Measurements from ENCODE around the gene CDK14.
"Not testable (repeated sequence)": the region's sequence is repeated elsewhere in the genome, so short reads cannot be mapped to it uniquely, and the experiment has no call there.

CDK14 gene

DNA sequence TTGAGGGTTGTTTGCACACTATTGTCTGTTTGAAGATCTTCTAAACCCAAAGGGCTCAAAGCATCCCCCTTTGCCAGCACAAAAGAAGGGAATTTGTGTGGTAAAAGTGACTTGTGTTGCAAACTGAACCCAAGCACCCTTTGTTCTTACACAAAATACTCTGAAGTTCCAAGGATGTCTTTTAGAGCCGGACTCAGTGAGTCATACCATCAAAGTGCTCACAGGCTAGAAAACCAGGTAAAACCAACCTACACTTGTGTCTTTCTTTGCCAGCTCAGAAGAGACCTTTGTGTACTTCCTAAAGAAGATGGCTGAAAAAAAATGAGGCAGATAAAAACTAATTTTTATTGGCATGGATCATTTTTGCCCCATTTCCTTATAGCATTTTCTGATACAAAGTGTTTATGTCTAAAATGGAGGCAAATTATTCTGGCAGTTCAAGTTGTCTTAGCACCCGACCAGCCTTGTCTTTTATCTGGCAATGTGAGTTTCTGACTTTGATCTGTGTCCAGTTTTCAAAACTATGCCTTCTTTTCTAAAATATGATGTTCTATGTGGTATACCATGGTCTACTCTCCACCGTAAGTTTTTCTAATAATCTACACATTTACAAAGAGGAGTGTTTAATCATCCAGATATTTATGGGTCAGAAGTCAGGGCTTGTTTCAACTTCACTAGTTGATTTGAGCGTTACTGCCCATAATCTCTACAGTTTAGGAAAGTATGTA, 539.7 kb downstream of the CDK14 start:
- DNase-seq: no peak

DNA sequence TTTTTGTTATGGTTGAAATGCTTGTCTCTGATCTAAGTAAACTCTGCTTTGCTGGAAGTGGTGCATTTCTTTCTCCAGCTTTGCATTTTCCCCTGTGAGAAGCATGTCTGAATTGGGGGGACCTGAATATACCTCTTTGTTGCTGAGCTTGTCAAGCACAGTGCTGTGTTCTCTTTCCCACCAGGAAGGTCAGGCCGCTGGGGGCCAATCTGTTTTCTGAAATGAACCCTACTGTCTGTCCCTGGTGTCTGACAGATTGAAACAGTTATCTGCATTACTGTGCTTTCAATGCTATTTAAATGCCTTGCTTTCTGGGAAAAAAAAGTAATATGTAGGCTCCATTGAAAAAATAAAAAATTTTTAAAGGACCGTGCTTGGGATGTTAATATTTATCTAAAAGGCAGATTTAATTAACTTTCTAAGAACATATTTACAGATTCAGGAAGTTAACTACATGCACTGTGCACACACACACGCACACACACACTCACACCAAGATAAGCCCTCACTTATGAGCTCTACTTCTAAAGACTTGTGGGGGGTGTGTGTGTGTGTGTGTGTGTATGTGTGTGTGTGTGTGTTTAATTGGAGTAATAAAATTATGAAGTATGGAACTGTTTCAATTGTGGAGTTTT, 541.1 kb downstream of the CDK14 start:
- no peak for DNase-seq

DNA sequence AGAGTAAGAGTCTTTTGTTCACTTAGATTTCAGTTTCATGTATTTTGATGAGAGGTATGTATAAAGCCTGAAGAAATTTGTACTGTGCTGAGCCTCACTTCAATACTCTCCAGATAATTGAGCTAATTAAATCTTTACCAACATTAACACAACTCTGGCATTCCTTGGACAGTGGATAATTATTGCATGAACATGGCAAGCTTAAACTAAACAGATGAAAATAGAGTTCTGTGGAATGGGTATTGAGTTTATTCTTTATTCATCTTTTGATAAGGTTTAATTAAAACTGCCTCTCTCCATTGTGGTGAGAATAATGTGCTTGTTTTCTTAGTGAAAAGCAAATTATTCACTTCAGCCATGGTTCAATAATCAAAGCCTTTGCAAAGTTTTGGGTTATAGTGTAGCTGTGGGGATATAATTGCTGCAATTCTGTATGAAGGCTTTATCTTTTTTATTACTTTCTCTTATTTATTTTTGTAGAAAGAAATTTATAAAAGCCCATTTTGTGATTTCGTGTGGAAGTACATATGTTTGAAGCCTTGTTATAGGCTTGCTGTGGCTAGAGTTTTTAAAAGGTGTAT, 541.8 kb downstream of the CDK14 start:
- no peak for DNase-seq

DNA sequence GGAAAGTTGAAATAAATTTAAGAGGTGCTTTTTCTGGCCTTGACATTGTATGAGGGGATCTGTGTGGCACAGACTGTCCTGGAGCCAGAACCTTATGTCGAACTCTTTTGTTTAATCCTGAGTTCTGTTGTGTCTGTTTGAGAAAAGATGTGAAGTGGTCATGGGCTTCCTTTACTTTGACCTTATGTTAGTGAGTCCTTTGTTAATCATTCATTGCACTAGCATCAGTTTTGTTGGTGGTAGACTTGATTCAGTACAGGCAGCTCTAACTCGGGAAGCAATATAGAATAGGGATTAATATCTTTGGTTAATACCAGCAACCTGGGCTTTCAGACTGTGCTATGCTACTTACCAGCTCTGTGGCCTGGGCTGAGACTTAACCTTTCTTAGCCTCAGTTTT, 544.2 kb downstream of the CDK14 start:
- DNase-seq: no peak

GRCh38 chr7:91140982-91141381, 544.9 kb downstream of the CDK14 start:
- DNase-seq: no peak

DNA sequence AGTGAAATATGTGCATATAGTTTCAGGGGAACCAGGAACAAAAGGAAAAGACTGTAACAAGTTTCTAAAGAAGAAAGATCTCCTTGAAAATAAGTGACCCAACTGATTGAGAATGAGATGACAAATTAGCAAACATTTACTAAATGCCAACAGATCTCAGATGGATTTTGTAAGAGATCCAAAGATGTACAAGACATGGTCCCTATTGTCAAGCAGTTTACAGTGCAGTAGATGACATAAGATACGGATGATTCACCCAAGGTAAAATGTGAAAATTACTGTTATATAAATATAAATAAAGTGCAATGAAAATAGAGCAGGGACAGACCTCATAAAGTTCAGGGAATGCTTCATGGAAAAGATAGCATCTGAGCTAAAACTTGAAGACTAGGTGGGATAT, 546.6 kb downstream of the CDK14 start:
- DNase-seq: no peak

DNA sequence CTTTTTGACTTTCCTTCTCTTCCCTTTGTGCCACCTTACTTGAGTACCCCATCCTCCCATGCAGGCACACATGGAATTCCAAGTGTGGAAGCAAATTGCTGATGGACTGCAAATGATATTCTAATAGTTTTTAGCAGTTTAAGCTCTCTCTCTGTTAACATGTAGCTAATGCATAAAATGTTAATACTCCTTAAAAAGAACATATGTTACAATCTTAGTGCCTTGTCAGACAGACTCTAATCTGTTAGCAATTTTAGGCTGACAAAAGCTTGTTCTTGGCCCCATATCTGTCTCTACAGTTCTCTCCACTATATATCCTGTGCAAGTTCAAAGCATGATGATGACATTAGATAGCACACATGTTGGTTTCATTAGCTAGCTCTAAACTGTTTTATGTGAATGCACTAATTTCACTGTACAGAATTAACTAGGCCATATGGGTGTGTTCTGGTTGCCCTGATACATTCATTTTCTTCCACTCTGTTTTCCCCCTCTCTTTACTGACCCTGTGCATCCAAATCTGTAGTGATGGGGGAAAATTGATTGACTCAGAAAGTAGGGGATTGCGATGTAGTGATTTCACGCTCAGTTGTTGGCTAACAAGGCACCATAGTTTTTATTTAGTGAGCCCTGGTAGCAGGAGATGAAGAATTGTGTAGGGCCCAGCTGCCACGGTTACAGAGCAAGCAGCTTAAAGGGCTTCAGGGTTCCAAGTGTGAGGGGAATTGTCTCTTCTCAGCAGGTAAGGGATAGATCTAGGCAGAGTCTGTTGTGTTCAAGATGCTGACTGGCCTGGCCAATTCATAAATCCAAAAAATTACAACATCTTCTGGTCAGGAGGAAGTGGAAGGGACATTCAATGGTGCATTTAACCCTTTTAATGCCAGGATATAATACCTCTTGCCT, 553.5 kb downstream of the CDK14 start:
- no peak for DNase-seq

DNA sequence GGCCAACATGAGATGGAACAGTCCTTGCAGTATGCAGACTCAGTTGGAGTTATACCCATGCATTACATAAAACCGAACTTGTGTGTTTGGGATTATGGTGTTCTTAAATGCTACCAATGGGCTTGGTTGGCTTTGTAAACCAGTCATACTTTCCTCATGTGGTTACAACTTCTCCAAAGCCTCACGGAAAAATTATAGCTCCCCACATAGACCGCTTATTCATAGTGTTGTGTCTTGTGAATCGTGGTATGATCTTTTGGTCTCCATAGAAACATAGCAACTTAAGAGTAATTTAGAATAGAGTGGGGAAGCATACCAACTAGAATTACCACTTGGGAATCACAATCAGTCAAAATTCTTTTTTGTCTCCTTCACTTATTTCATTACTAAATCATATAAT, 555.8 kb downstream of the CDK14 start:
- no peak for DNase-seq

GRCh38 chr7:91156316-91157185, 560.4 kb downstream of the CDK14 start:
- no peak for DNase-seq

GRCh38 chr7:91157579-91158320, 561.6 kb downstream of the CDK14 start:
- no peak for DNase-seq

DNA sequence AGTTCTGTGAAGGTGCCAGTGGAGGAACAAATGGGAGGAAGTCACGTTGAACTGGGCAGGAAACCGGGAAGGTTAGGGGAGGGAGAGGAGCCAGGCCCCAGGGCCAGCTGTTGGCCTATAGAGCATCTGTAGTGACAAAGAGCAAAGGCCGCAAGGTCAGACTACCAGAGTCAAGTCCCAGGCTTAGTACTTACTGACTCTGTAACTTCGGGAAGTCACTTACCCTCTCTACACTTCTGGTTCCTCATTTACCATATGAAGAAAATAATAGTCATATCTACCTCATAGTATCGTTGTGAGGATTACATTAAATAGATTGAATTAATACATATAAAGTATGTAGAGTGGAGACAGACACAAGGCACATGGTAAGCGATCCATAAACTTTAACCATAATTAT, 566.3 kb downstream of the CDK14 start:
- DNase-seq: no peak

GRCh38 chr7:91164506-91164905, 568.4 kb downstream of the CDK14 start:
- no peak for DNase-seq

- DNase-seq: no peak
Measured at GRCh38 chr7:91165006-91165845, 569.1 kb downstream of the CDK14 start.

GRCh38 chr7:91165846-91166230, 569.7 kb downstream of the CDK14 start:
- no peak for DNase-seq

- no peak for DNase-seq
Measured at GRCh38 chr7:91168871-91169829, 573.0 kb downstream of the CDK14 start.

DNA sequence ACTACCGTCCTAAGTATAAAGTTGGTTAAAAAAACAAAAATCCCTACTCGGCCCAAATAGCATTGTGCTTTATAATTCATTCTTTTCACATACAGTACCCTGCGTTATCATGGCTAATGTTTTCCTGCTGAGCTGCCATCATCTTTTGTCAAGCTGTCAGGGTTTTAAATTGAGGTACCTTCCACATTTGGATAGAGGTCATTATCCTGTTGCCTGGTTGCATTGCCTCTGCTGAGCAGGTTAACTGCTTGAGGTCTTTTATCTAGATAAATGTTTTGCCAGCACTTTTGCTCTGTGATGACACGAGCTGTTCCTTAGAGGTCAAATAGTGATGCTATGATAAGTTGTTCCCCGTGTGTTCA, 573.7 kb downstream of the CDK14 start:
- DNase-seq: no peak

DNA sequence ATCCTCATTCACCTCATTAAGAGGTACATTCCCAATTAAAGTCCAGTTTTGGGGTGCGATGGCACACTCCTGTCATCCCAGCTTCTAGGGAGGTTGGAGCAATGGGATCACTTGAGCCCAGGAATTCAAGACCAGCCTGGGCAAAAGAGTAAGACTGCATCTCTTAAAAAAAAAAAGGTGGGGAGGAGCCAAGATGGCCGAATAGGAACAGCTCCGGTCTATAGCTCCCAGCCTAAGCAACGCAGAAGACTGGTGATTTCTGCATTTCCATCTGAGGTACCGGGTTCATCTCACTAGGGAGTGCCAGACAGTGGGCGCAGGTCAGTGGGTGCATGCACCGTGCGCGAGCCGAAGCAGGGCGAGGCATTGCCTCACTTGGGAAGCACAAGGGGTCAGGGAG, 577.1 kb downstream of the CDK14 start:
- DNase-seq: not testable (repeated sequence)

- DNase-seq: no peak
Measured at GRCh38 chr7:91180746-91181145, 584.6 kb downstream of the CDK14 start.

- DNase-seq: no peak
Measured at GRCh38 chr7:91181949-91182348, 585.8 kb downstream of the CDK14 start.

Measured in GOT3 (cell line).